ENCODE measurements around the gene BMPR1A. TPM values are rescaled to one million over a fixed set of nuclear protein-coding genes. Genes with fewer than 3 reads are reported as not detected.

The BMPR1A gene
- total and polyA plus RNA-seq, 2 donors from 2014 or later, result 7.9 to 37.4 TPM

GRCh38 chr10:86900955-86901354 lies 144.5 kb downstream of the BMPR1A start:
- DNase-seq (peak in 3 of 5 donors; percentile 27 to 60 (median 29)), FAIRE-seq (no peak)
- Histone ChIP-seq H3K9me3 (ENCODE audit: control insufficient read depth in 2 of 3, insufficient read depth in 1 of 3, low read length in 3 of 3) (no peaks in the 10 kb centered on the region), H3K4me3 (ENCODE audit: low read length in 3 of 3) (no peak overlapping the region), H3K36me3 (ENCODE audit: control insufficient read depth in 2 of 3, insufficient read depth in 3 of 3, low read length in 3 of 3) (peaks cover 0 to 5% (median 3%) of the 10 kb centered on the region in 3 donors), H3K27me3 (ENCODE audit: control insufficient read depth, insufficient read depth, low read length) (no peaks in the 10 kb centered on the region), H3K27ac (ENCODE audit: low read depth in 2 of 2, low read length in 2 of 2) (no peak overlapping the region), H3K4me1 (ENCODE audit: control insufficient read depth in 2 of 3, insufficient read depth in 2 of 3, low read depth in 1 of 3, low read length in 3 of 3) (no peaks in the 10 kb centered on the region), H3K9ac (ENCODE audit: low read length in 3 of 3) (no peak overlapping the region)
- intact Hi-C loops (cut with DNase I), result loop anchor here (5.0 kb wide), 1 partner anchor 209 kb away; no protein-coding TSS in a partner anchor
- TF ChIP-seq CTCF (IDR thresholded peaks at IDR 0.05; ENCODE audit: borderline replicate concordance, extremely low read depth, insufficient read depth), result no peak

- Histone ChIP-seq H3K4me3 (ENCODE audit: low read length in 3 of 3) (no peak overlapping the region), H3K4me1 (ENCODE audit: control insufficient read depth in 2 of 3, insufficient read depth in 2 of 3, low read depth in 1 of 3, low read length in 3 of 3) (no peaks in the 10 kb centered on the region), H3K27ac (ENCODE audit: low read depth in 2 of 2, low read length in 2 of 2) (no peak overlapping the region), H3K9ac (ENCODE audit: low read length in 3 of 3) (no peak overlapping the region), H3K36me3 (ENCODE audit: control insufficient read depth in 2 of 3, insufficient read depth in 3 of 3, low read length in 3 of 3) (peaks cover 3 to 6% (median 3%) of the 10 kb centered on the region in 3 donors), H3K27me3 (ENCODE audit: control insufficient read depth, insufficient read depth, low read length) (no peaks in the 10 kb centered on the region), H3K9me3 (ENCODE audit: control insufficient read depth in 2 of 3, insufficient read depth in 1 of 3, low read length in 3 of 3) (no peaks in the 10 kb centered on the region)
- DNase-seq (no peak), FAIRE-seq (no peak)
- no peak for TF ChIP-seq CTCF (IDR thresholded peaks at IDR 0.05; ENCODE audit: borderline replicate concordance, extremely low read depth, insufficient read depth)
- intact Hi-C loops (cut with DNase I), result loop anchor here (5.0 kb wide), 1 partner anchor 212 kb away; no protein-coding TSS in a partner anchor
These were observed 148.2 kb downstream of the BMPR1A start for GRCh38 chr10:86904600-86904999.

- no peak overlapping the region for H3K9ac ChIP-seq (ENCODE audit: low read length in 3 of 3)
- no peak overlapping the region for H3K27ac ChIP-seq (ENCODE audit: low read depth in 2 of 2, low read length in 2 of 2)
- H3K27me3 ChIP-seq (ENCODE audit: control insufficient read depth, insufficient read depth, low read length), result no peaks in the 10 kb centered on the region
- no peak overlapping the region for H3K4me3 ChIP-seq (ENCODE audit: low read length in 3 of 3)
- H3K4me1 ChIP-seq (ENCODE audit: control insufficient read depth in 2 of 3, insufficient read depth in 2 of 3, low read depth in 1 of 3, low read length in 3 of 3), result no peaks in the 10 kb centered on the region
- no peaks in the 10 kb centered on the region for H3K9me3 ChIP-seq (ENCODE audit: control insufficient read depth in 2 of 3, insufficient read depth in 1 of 3, low read length in 3 of 3)
- intact Hi-C loops (cut with DNase I), result no loop called here
- FAIRE-seq, result no peak
- H3K36me3 ChIP-seq (ENCODE audit: control insufficient read depth in 2 of 3, insufficient read depth in 3 of 3, low read length in 3 of 3), result peaks cover 3 to 6% (median 3%) of the 10 kb centered on the region in 3 donors
- no peak for TF ChIP-seq CTCF (IDR thresholded peaks at IDR 0.05; ENCODE audit: borderline replicate concordance, extremely low read depth, insufficient read depth)
- no peak for DNase-seq
These were observed 149.0 kb downstream of the BMPR1A start for GRCh38 chr10:86905429-86905828.

GRCh38 chr10:86914734-86915133 lies 158.3 kb downstream of the BMPR1A start:
- H3K4me3 ChIP-seq (ENCODE audit: low read length in 3 of 3), result no peak overlapping the region
- no peaks in the 10 kb centered on the region for H3K9me3 ChIP-seq (ENCODE audit: control insufficient read depth in 2 of 3, insufficient read depth in 1 of 3, low read length in 3 of 3)
- no peak for TF ChIP-seq CTCF (IDR thresholded peaks at IDR 0.05; ENCODE audit: borderline replicate concordance, extremely low read depth, insufficient read depth)
- DNase-seq (no peak), FAIRE-seq (no peak)
- H3K27me3 ChIP-seq (ENCODE audit: control insufficient read depth, insufficient read depth, low read length), result no peaks in the 10 kb centered on the region
- H3K27ac ChIP-seq (ENCODE audit: low read depth in 2 of 2, low read length in 2 of 2), result no peak overlapping the region
- no peak overlapping the region for H3K9ac ChIP-seq (ENCODE audit: low read length in 3 of 3)
- no peaks in the 10 kb centered on the region for H3K4me1 ChIP-seq (ENCODE audit: control insufficient read depth in 2 of 3, insufficient read depth in 2 of 3, low read depth in 1 of 3, low read length in 3 of 3)
- peaks cover 2 to 20% (median 7%) of the 10 kb centered on the region in 3 donors for H3K36me3 ChIP-seq (ENCODE audit: control insufficient read depth in 2 of 3, insufficient read depth in 3 of 3, low read length in 3 of 3)
- intact Hi-C loops (cut with DNase I), result no loop called here
